Mesothelial cell of epicardium (in vitro differentiated cells): ENCODE measurements around the gene FRY. TPM values are rescaled to one million over a fixed set of nuclear protein-coding genes. Genes with fewer than 3 reads are reported as not detected.

Experiments
- DNase-seq, 2 experiments: peaks; one replicate each; pipeline ENCODE4 v3.0.0; 2021; ENCODE audit warnings: low spot score in 2 of 2; ENCODE audit not compliant: unreplicated experiment in 2 of 2
- H3K27ac Mint-ChIP-seq: 2 replicates; pipeline ENCODE4 v1.8.0; 2021; ENCODE audit warnings: mixed read lengths
- H3K27me3 Mint-ChIP-seq: 2 replicates; pipeline ENCODE4 v1.8.0; 2021; ENCODE audit warnings: low read depth, mixed read lengths
- H3K36me3 Mint-ChIP-seq: 2 replicates; pipeline ENCODE4 v1.8.0; 2021; ENCODE audit warnings: mixed read lengths
- H3K4me1 Mint-ChIP-seq: 2 replicates; pipeline ENCODE4 v1.8.0; 2021; ENCODE audit warnings: mixed read lengths
- H3K4me3 Mint-ChIP-seq: 2 replicates; pipeline ENCODE4 v1.8.0; 2021; ENCODE audit warnings: mild to moderate bottlenecking, moderate library complexity, mixed read lengths
- H3K9me3 Mint-ChIP-seq: 2 replicates; pipeline ENCODE4 v1.8.0; 2021; ENCODE audit warnings: mixed read lengths
- CTCF ChIP-seq: fragments of 200-600 bp; sonication (generic); IDR thresholded peaks from one replicate; pipeline ENCODE4 v1.5.0; 2021; ENCODE audit warnings: antibody characterized with exemption; ENCODE audit not compliant: unreplicated experiment
- total RNA-seq: library from RNA; stranded (reverse); gene quantifications from 3 replicates; pipeline ENCODE4 v1.2.1, GENCODE V29; 2021

The FRY gene
- total RNA-seq, 1 donor from 2014 or later: 18.1 TPM

GRCh38 chr13:32206097-32206740, 174.6 kb downstream of the FRY start:
- TF ChIP-seq CTCF: no peak
- Mint-ChIP-seq H3K27me3 (no peaks in the 10 kb centered on the region), H3K27ac (peak overlapping the region; percentile 57), H3K36me3 (no peaks in the 10 kb centered on the region), H3K9me3 (no peaks in the 10 kb centered on the region), H3K4me1 (peaks cover 29% of the 10 kb centered on the region), H3K4me3 (no peak overlapping the region)
- DNase-seq: no peak

- Mint-ChIP-seq H3K27me3 (no peaks in the 10 kb centered on the region), H3K27ac (no peak overlapping the region), H3K4me3 (no peak overlapping the region), H3K4me1 (peaks cover 51% of the 10 kb centered on the region), H3K36me3 (peaks cover under 1% of the 10 kb centered on the region), H3K9me3 (no peaks in the 10 kb centered on the region)
- no peak for DNase-seq
- no peak for TF ChIP-seq CTCF
Measured at GRCh38 chr13:32208860-32209259, 177.3 kb downstream of the FRY start.

DNA sequence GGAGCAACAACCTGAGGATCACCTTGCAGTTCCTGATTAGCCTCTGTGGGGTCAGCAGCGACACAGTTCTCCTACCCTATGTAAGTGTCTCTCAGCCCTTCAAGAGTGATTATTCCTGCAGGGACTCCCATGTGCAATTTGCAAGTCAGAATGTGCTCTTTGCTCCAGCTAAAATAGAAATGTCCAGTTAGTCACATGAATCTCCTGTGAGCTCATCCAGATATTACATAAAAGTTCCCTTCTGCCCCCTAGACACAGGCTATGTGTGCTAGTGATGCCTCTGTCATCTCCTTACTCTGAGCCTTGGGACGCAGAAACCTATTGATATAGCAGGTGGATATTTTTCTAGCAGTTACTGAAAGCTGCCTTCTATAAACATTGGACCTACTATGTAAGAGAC, 178.1 kb downstream of the FRY start:
- no peak overlapping the region for H3K27ac Mint-ChIP-seq
- no peaks in the 10 kb centered on the region for H3K27me3 Mint-ChIP-seq
- H3K9me3 Mint-ChIP-seq: no peaks in the 10 kb centered on the region
- peaks cover 6% of the 10 kb centered on the region for H3K36me3 Mint-ChIP-seq
- TF ChIP-seq CTCF: no peak
- H3K4me1 Mint-ChIP-seq: peaks cover 58% of the 10 kb centered on the region
- no peak for DNase-seq
- no peak overlapping the region for H3K4me3 Mint-ChIP-seq

GRCh38 chr13:32210101-32210500, 178.5 kb downstream of the FRY start:
- no peaks in the 10 kb centered on the region for H3K27me3 Mint-ChIP-seq
- H3K36me3 Mint-ChIP-seq: peaks cover 8% of the 10 kb centered on the region
- peaks cover 60% of the 10 kb centered on the region for H3K4me1 Mint-ChIP-seq
- TF ChIP-seq CTCF: no peak
- no peak for DNase-seq
- no peak overlapping the region for H3K27ac Mint-ChIP-seq
- H3K9me3 Mint-ChIP-seq: no peaks in the 10 kb centered on the region
- no peak overlapping the region for H3K4me3 Mint-ChIP-seq

DNA sequence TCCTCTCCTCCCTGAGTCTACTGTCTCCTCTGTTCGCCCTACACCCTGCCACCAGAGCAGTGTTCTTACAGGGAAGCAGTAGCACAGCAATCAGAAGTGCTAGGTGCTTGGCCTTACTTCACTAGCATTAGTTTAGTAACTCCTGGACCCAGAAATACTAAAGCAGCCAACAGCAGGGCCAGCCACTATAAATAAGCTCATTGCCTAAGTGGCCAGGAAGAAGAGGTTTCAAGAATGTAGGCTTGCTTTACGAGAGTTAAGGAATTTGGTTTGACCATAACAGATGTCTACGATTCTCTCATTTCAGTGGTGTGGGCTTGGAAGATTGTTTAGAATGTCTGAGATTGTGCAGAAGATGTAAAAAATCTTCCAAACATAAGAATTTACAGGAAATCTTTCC, 180.2 kb downstream of the FRY start:
- Mint-ChIP-seq H3K9me3 (no peaks in the 10 kb centered on the region), H3K27me3 (no peaks in the 10 kb centered on the region), H3K27ac (peak overlapping the region; percentile 82), H3K4me1 (peaks cover 52% of the 10 kb centered on the region), H3K4me3 (no peak overlapping the region), H3K36me3 (peaks cover 8% of the 10 kb centered on the region)
- DNase-seq: no peak
- no peak for TF ChIP-seq CTCF

GRCh38 chr13:32212421-32212820, 180.8 kb downstream of the FRY start:
- peak overlapping the region; percentile 82 for H3K27ac Mint-ChIP-seq
- no peak for DNase-seq
- no peak for TF ChIP-seq CTCF
- H3K4me3 Mint-ChIP-seq: no peak overlapping the region
- no peaks in the 10 kb centered on the region for H3K9me3 Mint-ChIP-seq
- peaks cover 49% of the 10 kb centered on the region for H3K4me1 Mint-ChIP-seq
- peaks cover 8% of the 10 kb centered on the region for H3K36me3 Mint-ChIP-seq
- no peaks in the 10 kb centered on the region for H3K27me3 Mint-ChIP-seq
